CD4-positive, alpha-beta T cell treated with Interleukin-4 for 4 hours (primary cell): Measurements from ENCODE around the gene RHOA.

Experiments
- DNase-seq: peaks from one replicate; pipeline ENCODE4 v3.0.0-alpha.2; 2020

RHOA gene

DNA sequence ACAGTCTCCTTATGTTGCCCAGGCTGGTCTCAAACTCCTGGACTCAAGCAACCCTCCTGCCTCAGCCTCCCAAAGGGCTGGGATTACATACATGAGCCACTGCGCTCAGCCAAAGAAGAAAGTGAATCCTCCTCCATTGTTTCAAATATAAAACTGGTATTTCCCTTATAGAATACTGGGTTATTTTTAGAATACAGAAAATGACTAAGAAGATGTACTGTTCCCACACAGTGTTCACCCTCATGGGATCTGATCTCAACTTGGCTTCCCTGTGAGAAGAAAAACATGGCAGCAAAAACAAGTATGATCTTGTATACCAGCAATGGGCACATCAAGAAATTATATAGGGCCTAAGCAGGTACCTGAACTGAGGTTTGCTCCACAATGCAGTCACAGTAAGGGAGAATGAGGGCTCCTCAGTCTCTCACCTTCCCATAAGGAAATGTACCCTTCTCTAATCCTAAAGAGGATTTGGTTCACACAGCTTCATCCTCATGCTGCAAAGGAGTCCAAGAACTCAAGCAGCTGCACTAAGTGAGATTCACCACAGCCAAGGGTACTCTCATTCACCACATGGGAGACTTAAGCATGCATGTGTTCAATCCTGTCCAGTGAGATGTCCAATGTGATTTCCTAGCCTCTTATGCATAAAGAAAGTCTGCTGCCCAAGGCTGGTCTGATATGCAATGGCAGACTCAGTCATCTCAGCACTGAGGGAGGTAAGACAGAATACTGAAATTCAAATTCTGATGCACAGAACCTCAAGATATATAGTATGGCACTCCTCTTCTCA, 97.7 kb downstream of the RHOA start:
- no peak for DNase-seq

DNA sequence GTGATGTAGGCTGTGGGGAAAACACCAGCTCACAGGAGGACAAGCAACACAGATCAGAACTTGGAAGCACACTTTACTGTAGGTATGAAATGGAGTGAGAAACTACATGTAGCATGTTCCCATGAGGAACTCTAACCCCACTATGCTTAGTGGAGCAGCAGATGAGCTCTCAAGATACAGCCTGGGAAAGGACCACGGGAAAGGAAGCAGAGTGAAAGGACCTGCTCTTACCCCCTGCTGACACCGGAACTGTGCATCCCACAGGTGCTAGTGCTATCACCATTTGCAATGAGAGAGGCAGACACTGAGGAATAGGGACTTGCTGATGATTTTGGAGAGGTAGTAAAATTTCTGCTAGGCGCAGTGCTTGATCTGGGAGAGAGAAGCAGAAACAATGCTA, 100.5 kb downstream of the RHOA start:
- DNase-seq: no peak

DNA sequence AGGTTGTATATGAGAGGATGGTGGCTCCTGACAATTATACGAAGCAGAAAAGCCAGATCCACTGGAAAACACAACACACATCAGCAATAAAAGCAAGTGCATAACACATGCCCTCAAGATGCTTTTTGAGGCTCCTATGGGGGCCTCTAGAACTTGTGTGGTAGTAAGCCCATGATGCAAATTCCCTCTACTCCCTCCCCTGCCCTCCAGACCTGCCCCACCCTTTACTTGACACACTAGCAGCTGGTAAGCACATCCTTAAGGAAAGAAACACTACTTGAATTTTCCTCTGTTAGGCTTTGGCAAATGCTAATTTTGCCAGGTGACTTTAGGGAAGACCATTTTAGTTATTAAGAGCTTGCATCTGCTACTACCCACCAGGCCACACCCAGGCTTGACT, 101.1 kb downstream of the RHOA start:
- no peak for DNase-seq
